Measurements from ENCODE around the gene PACS1.

- no peak for TF ChIP-seq EP300 (IDR thresholded peaks at IDR 0.05)
- no peak for TF ChIP-seq CTCF (IDR thresholded peaks at IDR 0.05)
- no peak for TF ChIP-seq POLR2A (IDR thresholded peaks at IDR 0.05; ENCODE audit: low read depth)
- TF ChIP-seq POLR2AphosphoS5 (IDR thresholded peaks at IDR 0.05) = no peak
Measured at GRCh38 chr11:66281776-66282467, 211.8 kb downstream of the PACS1 start.
